HFF-Myc (cell line): ENCODE results near the gene PRPF6.

Source experiments
- DNase-seq: peaks from one replicate; pipeline ENCODE4 v3.0.0-alpha.2; 2011; ENCODE audit warnings: low read depth; ENCODE audit errors: extremely low read depth
- H3K4me3 ChIP-seq: replicated peaks from 2 replicates; pipeline ENCODE4 v1.5.1; 2011; ENCODE audit warnings: low read depth, mild to moderate bottlenecking, control low read depth, low read length
- CTCF ChIP-seq: IDR thresholded peaks from 2 replicates; pipeline ENCODE4 v1.5.1; 2012; ENCODE audit warnings: mild to moderate bottlenecking, low read depth, low read length, control low read depth; ENCODE audit errors: missing control alignments

PRPF6 gene

GRCh38 chr20:64038565-64039292 lies 57.8 kb downstream of the PRPF6 start:
- TF ChIP-seq CTCF = peak; percentile 61
- DNase-seq = no peak
- peak overlapping the region; percentile 30 for H3K4me3 ChIP-seq

GRCh38 chr20:64039293-64040160 lies 58.6 kb downstream of the PRPF6 start:
- TF ChIP-seq CTCF = no peak
- H3K4me3 ChIP-seq = peak overlapping the region; percentile 30; the same call in 1 of the 2 replicates
- no peak for DNase-seq

- TF ChIP-seq CTCF = no peak
- no peak overlapping the region for H3K4me3 ChIP-seq
- DNase-seq = no peak
These were observed 59.5 kb downstream of the PRPF6 start for GRCh38 chr20:64040231-64041039.

- no peak overlapping the region for H3K4me3 ChIP-seq
- TF ChIP-seq CTCF = no peak
- no peak for DNase-seq
These were observed 60.3 kb downstream of the PRPF6 start for GRCh38 chr20:64041040-64041780.

GRCh38 chr20:64041781-64042053 lies 60.8 kb downstream of the PRPF6 start:
- DNase-seq = no peak

More at GRCh38 chr20:64041781-64042053, 60.8 kb downstream of the PRPF6 start:
- TF ChIP-seq CTCF = no peak
- no peak overlapping the region for H3K4me3 ChIP-seq
